IMR-90 (cell line): ENCODE data around the gene USH2A.

Source experiments
- BHLHE40 ChIP-seq: fragments of 150-350 bp; IDR thresholded peaks from 2 replicates; pipeline ENCODE4 v1.6.1; 2016; ENCODE audit warnings: mild to moderate bottlenecking, low read depth, low read length
- CEBPB ChIP-seq: IDR thresholded peaks from 2 replicates; pipeline ENCODE4 v1.6.1; 2012; ENCODE audit warnings: low read depth, low read length, improper control_type of control experiment
- CTCF ChIP-seq: conservative IDR thresholded peaks from 2 replicates; pipeline ENCODE4 v1.5.1; 2012; ENCODE audit warnings: mild to moderate bottlenecking, low read depth, low read length, improper control_type of control experiment
- ELK1 ChIP-seq: fragments of 150-350 bp; IDR thresholded peaks from 2 replicates; pipeline ENCODE4 v1.6.1; 2016; ENCODE audit warnings: low read depth, mild to moderate bottlenecking, low read length, moderate library complexity, borderline replicate concordance
- FOS ChIP-seq: fragments of 150-350 bp; IDR thresholded peaks from 2 replicates; pipeline ENCODE4 v1.6.1; 2016; ENCODE audit warnings: low read depth, low read length
- MAFK ChIP-seq: IDR thresholded peaks from 2 replicates; pipeline ENCODE4 v1.6.1; 2012; ENCODE audit warnings: low read depth, low read length, improper control_type of control experiment
- MAZ ChIP-seq: IDR thresholded peaks from 2 replicates; pipeline ENCODE4 v1.6.1; 2012; ENCODE audit warnings: low read depth, mild to moderate bottlenecking, low read length, improper control_type of control experiment, moderate library complexity, borderline replicate concordance
- MXI1 ChIP-seq: IDR thresholded peaks from 2 replicates; pipeline ENCODE4 v1.6.1; 2012; ENCODE audit warnings: low read depth, mild to moderate bottlenecking, low read length, moderate library complexity, borderline replicate concordance
- POLR2A ChIP-seq: IDR thresholded peaks from 2 replicates; pipeline ENCODE4 v1.6.1; 2012; ENCODE audit warnings: mild to moderate bottlenecking, low read depth, low read length
- RAD21 ChIP-seq: IDR thresholded peaks from 2 replicates; pipeline ENCODE4 v1.6.1; 2012; ENCODE audit warnings: low read length, improper control_type of control experiment
- RCOR1 ChIP-seq: IDR thresholded peaks from 2 replicates; pipeline ENCODE4 v1.6.1; 2012; ENCODE audit warnings: mild to moderate bottlenecking, low read length, improper control_type of control experiment; ENCODE audit not compliant: insufficient replicate concordance
- RFX5 ChIP-seq: IDR thresholded peaks from 2 replicates; pipeline ENCODE4 v1.8.0; 2012; ENCODE audit warnings: low read depth, mild to moderate bottlenecking, low read length, moderate library complexity
- USF2 ChIP-seq: fragments of 150-350 bp; IDR thresholded peaks from 2 replicates; pipeline ENCODE4 v1.6.1; 2017; ENCODE audit warnings: mild to moderate bottlenecking, antibody characterized with exemption, low read length, low read depth

- TF ChIP-seq POLR2A, result no peak
- no peak for TF ChIP-seq BHLHE40
- TF ChIP-seq RFX5, result no peak
- TF ChIP-seq CTCF, result no peak
- TF ChIP-seq CEBPB, result no peak
- TF ChIP-seq RAD21, result no peak
- TF ChIP-seq FOS, result no peak
- TF ChIP-seq MXI1, result no peak
- TF ChIP-seq ELK1, result no peak
- TF ChIP-seq USF2, result no peak
- no peak for TF ChIP-seq RCOR1
- TF ChIP-seq MAZ, result no peak
- TF ChIP-seq MAFK, result no peak
Observed at GRCh38 chr1:216113181-216113580, 310.1 kb downstream of the USH2A start.
